HG02885 (cell line): Measurements from ENCODE around the gene PHB1.
A peak's percentile ranks its signal among the peaks of the same experiment; 100 is the strongest.
"Not testable (repeated sequence)": the region's sequence is repeated elsewhere in the genome, so short reads cannot be mapped to it uniquely, and the experiment has no call there.

Source experiments
- ATAC-seq: cut with Tn5 transposase; IDR thresholded peaks from one replicate; pipeline ENCODE4 v1.9.1; 2021; ENCODE audit warnings: mild to moderate bottlenecking; ENCODE audit not compliant: unreplicated experiment, poor library complexity

The PHB1 gene

DNA sequence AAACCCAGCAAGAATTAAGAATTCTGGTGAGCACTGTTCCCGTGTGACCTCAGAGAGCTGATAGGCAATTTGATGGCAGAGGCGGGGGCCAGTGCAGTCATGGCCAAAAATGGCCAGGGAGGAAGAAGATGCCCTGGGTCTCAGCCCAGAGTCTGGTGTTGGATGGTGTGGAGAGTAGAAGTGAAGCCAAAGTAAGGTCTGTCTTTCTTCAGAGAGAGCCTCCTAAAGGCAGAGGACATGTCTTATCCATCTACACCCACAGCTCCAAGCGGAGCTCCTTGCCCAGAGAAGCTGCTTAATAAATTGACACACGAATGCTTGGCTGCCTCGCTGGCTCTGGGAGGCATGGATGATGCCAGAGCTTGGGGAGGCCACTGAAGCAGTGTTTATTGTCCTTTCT lies 32.9 kb downstream of the PHB1 start:
- ATAC-seq = no peak

DNA sequence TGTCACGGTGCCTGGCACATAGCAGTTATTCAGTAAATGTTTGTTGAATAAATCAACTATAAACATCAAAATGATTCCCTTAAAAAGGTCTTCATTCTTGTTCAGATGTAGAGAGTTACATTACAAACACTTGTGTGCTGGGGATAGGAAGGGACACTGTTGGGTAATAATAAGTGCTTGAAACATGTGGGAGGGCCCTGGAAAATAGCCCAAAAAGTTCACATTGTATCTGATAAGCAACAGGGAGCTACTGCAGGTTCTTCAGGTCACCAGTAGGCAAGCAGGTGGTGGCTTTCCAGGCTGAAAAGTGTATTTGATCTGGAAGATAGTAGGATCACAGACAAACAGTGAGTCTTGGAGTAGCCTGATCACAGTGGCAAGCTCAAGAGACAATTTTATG lies 33.6 kb downstream of the PHB1 start:
- no peak for ATAC-seq

DNA sequence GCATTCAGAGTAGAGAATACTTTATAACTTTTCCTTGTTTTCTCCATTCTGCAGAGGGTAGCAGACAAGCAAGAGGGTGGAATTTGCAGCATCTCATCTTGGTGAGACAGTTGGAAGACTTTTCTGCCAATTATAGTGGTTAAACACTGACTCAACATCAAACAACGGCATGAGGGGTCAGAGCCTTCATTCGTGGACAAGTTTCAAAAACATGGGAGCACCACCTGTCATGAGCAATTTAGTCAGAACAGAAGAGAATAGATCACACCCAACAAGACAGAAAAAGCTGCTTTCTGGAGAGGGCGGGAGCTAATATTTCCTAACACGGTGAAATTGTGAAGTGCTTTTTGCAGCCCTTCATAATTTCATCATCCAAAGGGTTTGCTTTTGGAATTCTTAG lies 34.8 kb downstream of the PHB1 start:
- ATAC-seq = no peak

DNA sequence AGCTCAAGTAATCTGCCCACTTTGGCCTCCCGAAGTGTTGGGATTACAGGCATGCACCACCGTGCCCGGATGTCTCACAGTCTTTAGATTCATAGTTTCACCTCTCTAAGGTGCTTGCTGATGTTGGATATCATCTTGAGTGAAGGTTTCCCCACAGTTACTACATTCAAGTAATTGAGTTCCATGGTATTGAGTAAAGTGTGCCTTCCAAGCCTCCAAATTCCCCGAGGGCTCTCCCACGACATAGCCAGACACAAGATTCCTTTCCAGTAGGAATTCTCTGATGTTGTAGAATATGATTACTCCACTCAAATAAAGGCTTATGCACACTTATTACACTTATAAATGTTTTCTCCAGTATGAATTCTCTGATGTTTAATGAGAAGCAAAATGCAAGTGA lies 36.4 kb downstream of the PHB1 start:
- no peak for ATAC-seq

DNA sequence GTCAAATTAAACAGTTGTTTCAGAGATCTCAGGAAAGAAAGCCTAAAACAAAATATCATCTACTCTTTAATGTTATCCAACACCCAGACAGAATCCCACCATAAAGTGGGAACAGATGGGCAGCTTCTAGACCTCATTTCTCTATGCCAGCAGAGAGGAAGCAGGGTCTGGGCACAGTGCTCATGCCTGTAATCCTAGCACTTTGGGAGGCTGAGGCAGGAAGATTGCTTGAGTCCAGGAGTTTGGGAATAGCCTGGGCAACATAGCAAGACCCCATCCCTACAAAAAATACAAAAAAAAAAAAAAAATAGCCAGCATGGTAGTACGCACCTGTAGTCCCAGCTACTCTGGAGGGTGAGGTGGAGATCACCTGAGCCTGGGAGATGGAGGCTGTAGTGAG lies 39.1 kb downstream of the PHB1 start:
- ATAC-seq = no peak

DNA sequence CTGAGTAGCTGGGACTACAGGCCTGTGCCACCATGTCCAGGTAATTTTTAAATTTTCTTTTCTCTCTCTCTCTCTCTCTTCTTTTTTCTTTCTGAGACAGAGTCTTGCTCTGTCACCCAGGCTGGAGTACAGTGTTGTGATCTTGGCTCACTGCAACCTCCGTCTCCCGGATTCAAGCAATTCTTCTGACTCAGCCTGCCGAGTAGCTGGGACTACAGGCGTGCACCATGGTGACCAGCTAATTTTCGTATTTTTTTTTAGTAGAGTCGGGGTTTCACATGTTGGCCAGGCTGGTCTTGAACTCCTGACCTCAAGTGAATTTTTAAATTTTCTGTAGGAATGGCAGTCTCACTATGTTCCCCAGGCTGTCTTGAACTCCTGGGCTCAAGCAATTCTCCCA lies 41.6 kb downstream of the PHB1 start:
- ATAC-seq = no peak

DNA sequence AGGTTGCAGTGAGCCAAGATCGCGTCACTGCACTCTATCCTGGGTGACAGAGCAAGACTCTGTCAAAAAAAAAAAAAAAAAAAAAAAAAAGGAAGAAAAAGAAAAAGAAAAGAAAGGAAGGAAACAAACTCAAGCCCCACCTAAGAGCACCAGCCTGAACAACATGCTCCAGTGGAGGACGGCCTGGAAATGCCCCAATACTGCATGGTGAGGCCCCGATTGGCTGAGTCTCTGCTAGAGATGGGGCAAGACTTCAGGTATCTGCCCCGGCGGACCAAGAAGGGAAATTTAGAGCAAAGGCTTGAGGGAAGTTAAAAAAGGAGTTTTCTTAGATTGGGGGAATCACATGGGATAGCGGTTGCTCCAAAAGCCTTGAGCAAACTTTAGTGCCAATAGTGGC lies 42.3 kb downstream of the PHB1 start:
- no peak for ATAC-seq

DNA sequence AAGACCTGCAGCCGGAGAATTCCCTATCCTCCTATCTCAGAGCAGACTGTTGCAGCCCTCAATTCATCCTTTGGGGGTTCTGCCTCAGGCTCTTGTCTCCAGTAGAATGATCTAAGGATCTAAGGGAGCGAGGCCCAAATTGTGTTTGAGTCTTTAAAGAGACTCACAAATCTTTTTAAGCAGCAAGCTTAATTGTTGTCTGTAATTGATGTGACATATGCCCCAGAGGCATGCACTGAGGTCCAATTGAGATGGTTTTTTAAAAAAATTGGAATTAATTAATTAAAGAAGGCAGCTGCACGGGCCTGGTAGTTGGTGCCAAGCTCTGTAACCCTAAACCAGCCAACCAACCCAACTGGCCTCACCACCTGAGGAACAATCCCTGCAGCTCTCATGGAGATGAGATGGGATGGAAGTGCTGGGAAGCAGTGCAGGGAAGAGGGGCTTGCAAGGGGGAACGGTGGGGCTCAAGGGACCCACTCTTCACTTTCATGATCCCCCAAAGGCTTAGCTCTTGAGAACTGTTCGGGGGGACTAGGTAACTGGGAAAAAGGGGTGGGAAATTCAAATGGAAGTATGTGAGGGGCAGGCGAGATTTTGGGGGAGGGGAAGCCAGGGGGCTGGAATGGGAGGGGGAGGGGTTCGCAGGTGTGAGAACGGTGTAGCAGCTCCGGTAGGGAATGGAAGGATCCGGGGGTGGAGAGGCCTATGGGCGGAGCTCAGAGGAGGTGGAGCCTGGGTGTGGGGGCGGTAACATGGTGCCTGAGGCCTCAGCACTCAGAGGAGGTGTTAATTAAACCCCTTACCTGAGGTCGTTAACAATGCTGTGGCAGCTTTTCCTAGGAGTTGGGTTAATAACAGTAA lies 43.5 kb downstream of the PHB1 start:
- no peak for ATAC-seq

DNA sequence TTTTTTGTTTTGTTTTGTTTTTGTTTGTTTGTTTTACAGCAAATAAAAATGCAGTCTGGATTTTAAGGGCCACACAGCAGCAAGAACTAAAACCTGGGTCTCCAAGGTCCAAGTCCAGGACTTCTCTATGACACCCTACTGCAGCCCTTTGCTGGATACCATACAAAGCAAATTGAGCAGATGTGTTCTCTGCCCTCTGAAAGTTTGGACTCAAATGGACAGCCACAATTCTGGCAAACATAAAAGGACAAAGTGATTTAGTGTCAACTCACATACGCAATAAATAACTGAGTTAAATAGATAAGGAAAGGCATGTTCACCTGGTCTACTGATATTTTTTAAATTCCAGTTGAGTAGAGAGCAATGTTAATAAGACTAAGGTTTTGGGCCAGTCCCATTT lies 44.9 kb downstream of the PHB1 start:
- no peak for ATAC-seq

DNA sequence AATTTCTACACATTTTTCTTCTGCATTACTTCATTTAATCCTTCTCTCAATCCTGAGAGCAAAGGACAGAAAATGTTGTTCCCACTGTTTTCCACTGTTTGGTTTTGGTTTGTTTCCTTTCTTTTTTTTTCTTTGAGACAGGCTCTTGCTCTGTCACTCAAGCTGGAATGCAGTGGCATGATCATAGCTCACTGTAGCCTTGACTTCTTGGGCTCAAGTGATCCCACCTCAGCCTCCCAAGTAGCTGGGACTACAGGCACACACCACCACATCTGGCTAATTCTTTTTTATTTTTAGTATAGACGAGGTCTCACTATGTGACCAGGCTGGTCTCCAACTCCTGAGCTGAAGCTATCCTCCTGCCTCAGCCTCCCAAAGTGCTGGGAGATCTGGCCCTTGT lies 45.6 kb downstream of the PHB1 start:
- ATAC-seq = no peak

DNA sequence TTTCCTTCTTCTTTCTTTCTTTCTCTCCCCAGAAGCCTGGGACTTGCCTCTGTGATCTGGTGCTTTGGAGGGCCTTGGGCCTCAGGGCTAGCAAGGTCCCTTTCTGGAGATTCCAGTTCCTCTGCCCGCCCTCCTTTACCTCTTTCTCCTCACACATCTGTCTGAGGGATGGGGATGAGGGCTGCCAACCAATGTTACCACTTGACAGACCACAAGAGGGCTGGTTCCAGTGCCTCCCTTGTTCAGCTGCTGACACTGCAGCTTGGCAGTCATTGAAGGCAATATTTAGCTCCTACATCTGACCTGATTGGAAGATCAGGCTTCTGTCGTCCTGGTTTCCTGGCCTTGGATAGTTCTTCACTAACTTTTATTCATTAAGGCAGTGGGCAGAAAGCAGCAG lies 49.0 kb downstream of the PHB1 start:
- ATAC-seq = no peak

DNA sequence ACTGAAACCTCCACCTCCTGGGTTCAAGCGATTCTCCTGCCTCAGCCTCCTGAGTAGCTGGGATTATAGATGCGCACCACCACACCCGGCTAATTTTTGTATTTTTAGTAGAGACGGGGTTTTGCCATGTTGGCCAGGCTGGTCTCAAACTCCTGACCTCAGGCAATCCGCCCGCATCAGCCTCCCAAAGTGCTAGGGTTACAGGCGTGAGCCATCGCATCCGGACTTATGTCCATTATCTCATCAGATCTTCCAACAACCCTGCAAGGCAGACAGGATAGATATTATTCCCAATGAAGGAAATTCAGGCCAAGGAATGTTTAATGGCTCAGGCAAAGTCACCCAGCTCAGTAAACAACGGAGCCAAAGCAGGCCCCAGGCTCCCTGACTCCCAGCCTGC lies 49.6 kb downstream of the PHB1 start:
- not testable (repeated sequence) for ATAC-seq

DNA sequence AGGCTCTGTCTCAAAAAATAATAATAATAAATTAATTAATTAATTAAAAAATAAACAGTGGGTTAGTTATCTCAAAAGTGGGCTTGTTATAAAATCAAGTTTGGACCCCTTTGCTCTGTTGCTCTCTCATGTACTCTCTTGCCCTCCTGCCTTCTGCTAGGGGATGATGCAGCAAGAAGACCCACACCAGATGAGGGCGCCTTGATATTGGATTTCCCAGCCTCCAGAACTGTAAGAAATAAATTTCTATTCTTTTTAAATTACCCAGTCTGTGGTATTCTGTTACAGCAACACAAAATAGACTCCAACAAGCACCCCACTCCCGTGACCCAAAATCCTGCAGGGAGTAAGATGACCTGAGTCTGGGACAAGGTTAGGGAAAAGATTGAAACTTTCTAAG lies 50.6 kb downstream of the PHB1 start:
- ATAC-seq = no peak

DNA sequence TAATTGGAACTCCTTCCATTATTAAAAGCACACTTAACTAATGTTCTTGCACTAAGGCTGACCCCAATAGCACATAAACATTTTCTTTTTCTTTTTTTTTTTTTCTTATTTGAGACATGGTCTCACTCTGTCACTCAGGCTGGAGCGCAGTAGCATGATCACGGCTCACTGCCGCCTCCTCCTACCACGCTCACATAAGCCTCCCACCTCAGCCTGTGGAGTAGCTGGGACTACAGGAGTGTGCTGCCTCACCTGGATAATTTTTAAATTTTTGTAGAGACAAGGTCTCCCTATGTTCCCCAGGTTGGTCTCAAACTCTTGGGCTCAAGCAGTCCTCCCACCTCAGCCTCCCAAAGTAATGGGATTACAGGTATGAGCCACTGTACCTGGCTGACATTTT lies 51.4 kb downstream of the PHB1 start:
- ATAC-seq = no peak

DNA sequence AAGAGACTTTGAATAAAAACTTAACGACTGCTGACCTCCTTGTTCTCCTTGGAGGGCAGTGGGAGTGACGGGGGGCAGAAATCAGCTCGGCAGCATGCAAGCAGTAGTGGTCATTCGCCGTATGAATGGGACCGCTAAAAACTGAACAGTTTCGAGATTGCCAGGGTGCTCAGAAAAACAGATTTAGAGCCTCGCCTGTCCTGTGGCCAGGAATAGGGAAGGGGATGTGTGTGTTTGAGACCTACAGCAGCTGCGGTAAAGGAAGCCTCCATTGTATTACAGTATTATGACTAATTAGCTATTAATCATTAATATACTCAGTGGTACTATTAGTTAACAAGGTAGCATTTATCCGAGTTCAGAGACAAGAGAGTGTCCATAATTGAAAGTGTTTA lies 52.0 kb downstream of the PHB1 start:
- no peak for ATAC-seq

DNA sequence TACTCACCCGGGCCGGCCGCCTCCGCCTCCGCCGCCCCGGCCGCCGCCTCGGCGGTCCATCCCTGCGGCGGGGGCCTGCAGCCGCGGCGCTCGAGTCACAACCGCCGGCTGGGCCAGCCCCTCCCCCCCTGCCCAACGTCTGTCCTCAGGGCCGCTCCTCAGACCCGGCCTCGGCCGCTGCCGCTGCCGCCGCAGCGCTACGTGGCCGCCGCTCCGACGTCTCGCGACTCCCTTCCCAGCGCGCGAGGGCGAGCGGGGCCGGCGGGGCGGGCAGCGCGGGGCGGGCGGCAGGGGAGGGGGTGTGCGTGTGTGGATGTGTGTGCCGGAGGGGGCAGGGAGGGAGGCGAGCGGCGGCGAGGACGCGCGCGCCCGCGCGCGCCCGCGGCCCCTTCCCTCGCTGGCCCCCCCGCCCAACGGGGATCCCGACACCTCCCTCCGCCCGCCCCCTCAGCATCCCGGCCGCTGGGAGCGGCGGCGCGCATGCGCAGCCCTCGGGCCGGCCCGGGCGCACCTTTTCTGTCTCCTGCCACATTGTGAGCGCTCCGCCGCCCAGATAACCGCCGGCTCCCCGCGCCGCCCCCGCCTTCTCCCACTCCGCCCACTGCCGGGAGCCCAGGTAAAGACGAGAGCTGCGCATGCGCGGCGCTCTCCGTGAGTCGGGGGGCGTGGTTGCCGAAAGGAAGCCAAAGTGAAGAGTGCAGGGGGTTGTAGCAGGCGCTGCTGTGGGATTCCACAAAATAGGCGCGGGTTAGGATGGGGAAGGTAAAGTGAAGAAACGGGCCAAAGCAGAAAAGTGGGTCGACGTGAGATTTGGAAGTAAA lies 52.6 kb downstream of the PHB1 start, which contains the start of gene ZNF652:
Gene ZNF652 (minus strand): TSS at position 349 of the 821 bp plus-strand sequence. CDS start 44,525 bp downstream, outside the sequence.
- peak; percentile 74 for ATAC-seq

DNA sequence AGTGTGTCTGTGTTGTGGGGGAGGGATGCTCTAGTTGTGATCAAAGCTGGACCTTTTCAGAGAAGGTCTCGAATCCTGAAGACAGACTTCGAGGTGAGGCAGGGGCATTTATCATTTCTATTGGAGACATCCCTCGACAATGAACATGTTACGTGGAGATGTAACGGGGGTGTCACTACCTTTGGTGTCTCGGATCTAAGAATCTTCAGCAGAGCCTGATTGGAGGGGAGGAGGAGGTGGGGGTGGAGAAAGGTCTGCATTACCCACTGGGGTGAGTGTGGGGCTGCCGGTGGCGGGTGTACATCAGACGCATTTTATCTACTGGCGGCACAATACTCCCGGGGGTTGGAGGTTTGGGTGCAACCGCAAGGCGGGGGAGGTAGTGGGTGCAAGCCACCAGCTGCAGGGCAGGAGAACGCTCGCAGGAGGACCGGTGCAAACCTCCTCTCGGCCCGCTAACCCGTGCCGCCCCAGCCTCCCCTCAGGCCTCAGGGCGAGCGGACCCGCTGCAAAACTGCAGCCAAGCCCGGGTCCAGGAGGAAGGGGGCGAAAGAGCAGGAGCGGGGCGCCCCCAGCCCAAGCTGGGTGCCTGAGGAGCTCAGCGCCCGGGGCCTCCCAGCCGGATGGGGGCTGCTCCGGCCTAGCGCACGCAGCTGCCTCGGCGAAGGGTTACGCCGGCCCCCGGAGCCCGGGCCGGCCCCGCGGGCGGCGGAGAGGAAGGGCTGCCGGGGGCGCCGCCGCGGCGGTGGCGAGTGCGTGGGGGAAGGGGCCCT lies 53.4 kb downstream of the PHB1 start:
- ATAC-seq = peak; percentile 23

DNA sequence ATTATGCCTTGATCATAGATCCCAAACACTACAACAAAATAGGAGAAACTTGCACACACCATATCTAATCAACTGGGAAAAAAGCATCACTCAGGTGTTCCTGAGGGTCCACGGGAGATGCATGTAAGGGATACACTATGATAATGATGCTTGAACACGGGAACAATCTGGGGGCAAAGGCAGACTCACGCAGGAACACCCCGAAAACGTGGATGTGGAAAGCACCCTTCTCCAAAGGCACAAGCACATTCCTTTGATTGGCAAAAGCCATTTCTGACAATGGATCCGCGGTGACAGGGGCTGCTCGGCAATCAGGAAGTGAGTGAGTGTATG lies 53.9 kb downstream of the PHB1 start:
- no peak for ATAC-seq

DNA sequence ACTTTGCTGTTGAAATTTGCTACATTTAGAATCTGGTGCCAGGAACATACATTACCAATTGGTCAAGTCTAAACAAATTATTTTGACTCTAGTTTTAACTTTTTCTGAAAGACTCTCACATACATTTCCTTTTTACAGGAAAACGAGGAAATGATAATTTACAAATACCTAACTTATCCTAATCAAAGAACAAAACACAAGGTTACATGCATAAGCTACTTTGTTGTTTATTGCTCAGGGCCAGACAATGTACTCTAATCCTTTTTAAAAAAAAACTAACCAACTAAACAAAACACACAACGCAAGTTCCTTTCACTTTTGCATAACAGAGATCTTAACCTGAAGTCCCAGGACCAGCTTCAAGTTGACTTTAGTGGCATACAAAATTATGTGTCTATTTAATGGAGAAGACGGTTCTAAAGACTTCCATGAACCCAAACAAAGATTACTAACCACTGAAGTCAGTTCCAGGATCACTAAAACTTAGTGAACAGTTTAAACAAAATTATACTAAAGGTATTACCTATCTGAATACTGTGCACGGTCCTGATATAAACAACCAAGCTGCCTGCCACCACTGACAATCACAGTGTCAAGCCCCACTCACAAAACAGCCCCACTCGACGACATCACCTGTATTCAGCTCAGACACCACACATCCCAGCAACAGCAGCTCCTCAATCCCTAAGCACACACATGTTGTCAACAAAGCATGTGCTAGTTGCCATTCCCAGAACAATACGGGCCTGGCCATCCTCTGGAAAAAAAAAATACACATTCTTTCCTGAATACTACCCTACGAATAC lies 54.5 kb downstream of the PHB1 start:
- no peak for ATAC-seq

DNA sequence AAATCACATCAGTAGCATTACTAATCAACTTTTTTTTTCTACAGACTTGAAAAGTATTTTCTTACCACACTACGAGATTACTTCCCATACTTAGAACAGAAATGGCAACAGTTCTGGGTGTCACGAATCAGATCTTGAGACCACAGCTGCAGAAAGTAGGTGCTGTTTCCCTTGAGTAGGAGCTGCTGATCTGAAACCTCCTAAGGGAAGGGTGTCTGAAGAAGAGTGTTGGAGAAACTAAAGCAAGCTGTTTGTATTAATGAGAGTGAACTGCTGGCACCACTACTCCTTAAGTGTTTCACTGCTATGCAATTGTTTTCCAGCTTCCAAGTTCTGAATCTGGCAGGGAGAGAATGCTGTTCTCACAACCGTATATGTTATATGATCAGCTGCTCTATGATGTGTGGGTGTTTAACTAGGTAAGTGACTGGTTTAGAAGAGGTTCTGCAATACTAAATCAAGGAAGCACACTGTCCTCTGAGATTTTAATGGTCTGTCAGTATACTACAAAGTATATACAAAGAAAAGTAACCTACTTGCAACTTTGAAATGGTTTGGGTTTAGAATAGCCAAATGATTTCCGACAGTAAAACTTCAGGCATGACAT lies 55.9 kb downstream of the PHB1 start:
- ATAC-seq = no peak
